HepG2 (cell line): Measurements from ENCODE around the gene EIF4ENIF1. TPM values are rescaled to one million over a fixed set of nuclear protein-coding genes. Genes with fewer than 3 reads are reported as not detected.
A peak's percentile ranks its signal among the peaks of the same experiment; 100 is the strongest.

Experiments
- AHDC1 ChIP-seq: sonication (generic); formaldehyde crosslinking; IDR thresholded peaks from 2 replicates; pipeline ENCODE4 v1.5.1; 2020; ENCODE audit warnings: mild to moderate bottlenecking, missing genetic modification reagents, borderline replicate concordance
- DZIP1 ChIP-seq: sonication (generic); formaldehyde crosslinking; IDR thresholded peaks from 2 replicates; pipeline ENCODE4 v1.5.0; 2020; ENCODE audit warnings: mild to moderate bottlenecking, missing genetic modification reagents
- FOXP4 ChIP-seq: sonication (generic); formaldehyde crosslinking; IDR thresholded peaks from 2 replicates; pipeline ENCODE4 v1.4.0; 2020; ENCODE audit warnings: missing genetic modification reagents
- HOXA9 ChIP-seq: sonication (generic); formaldehyde crosslinking; IDR thresholded peaks from 2 replicates; pipeline ENCODE4 v1.8.1; 2022; ENCODE audit warnings: missing genetic modification reagents, mild to moderate bottlenecking, moderate library complexity, borderline replicate concordance
- LBX2 ChIP-seq: sonication (generic); formaldehyde crosslinking; IDR thresholded peaks from 2 replicates; pipeline ENCODE4 v1.5.0; 2020; ENCODE audit warnings: missing genetic modification reagents, mild to moderate bottlenecking, borderline replicate concordance
- MYPOP ChIP-seq: sonication (generic); formaldehyde crosslinking; IDR thresholded peaks from 2 replicates; pipeline ENCODE4 v1.8.1; 2023; ENCODE audit warnings: mild to moderate bottlenecking, moderate library complexity, missing genetic modification reagents
- THYN1 ChIP-seq: sonication (generic); formaldehyde crosslinking; IDR thresholded peaks from 2 replicates; pipeline ENCODE4 v1.8.1; 2023; ENCODE audit warnings: low read depth, mild to moderate bottlenecking, moderate library complexity, missing genetic modification reagents, borderline replicate concordance
- U2AF2 ChIP-seq: fragments of 200-400 bp; formaldehyde crosslinking; IDR thresholded peaks from 2 replicates; pipeline ENCODE4 v1.6.1; 2017; ENCODE audit warnings: low read depth, mild to moderate bottlenecking, low read length
- ZBTB38 ChIP-seq: sonication (generic); formaldehyde crosslinking; IDR thresholded peaks from 2 replicates; pipeline ENCODE4 v1.5.1; 2020; ENCODE audit warnings: mild to moderate bottlenecking, missing genetic modification reagents
- ZNF274 ChIP-seq: sonication (generic); formaldehyde crosslinking; IDR thresholded peaks from 2 replicates; pipeline ENCODE4 v1.5.1; 2020; ENCODE audit warnings: mild to moderate bottlenecking, missing genetic modification reagents
- ZNF7 ChIP-seq: IDR thresholded peaks from 2 replicates; pipeline ENCODE4 v1.6.1; 2016; ENCODE audit warnings: missing biosample characterization, missing genetic modification reagents
- ZNF780A ChIP-seq: sonication (generic); formaldehyde crosslinking; IDR thresholded peaks from 2 replicates; pipeline ENCODE4 v1.8.0; 2022; ENCODE audit warnings: mild to moderate bottlenecking, missing genetic modification reagents, moderate library complexity
- ZNF879 ChIP-seq: sonication (generic); formaldehyde crosslinking; IDR thresholded peaks from 2 replicates; pipeline ENCODE4 v1.8.1; 2023; ENCODE audit warnings: missing genetic modification reagents
- ZSCAN5A ChIP-seq: sonication (generic); formaldehyde crosslinking; IDR thresholded peaks from 2 replicates; pipeline ENCODE4 v1.8.0; 2022; ENCODE audit warnings: mild to moderate bottlenecking, missing genetic modification reagents, borderline replicate concordance
- polyA plus RNA-seq, 8 experiments: library from polyadenylated mRNA; depleted of rRNA in 3 of 8; stranded (reverse) in 7 of 8; unstranded in 1 of 8; fragments of >200 nt; fragmentation: Illumina TruSeq in 4 of 8; extraction: Trizol in 4 of 8; gene quantifications; 2 replicates each; pipeline versions ENCODE4 v1.2.1 to v1.2.3, GENCODE V29; 2011 to 2016; ENCODE audit warnings: low read depth in 4 of 8, missing spikeins in 1 of 8, mixed read lengths in 1 of 8; ENCODE audit not compliant: insufficient read depth in 1 of 8
- total RNA-seq, 5 experiments: library from RNA; depleted of rRNA; stranded (reverse); fragments of >200 nt; fragmentation: Illumina TruSeq; extraction: Trizol; gene quantifications; 2 replicates each; pipeline ENCODE4 v1.2.3, GENCODE V29; 2016; ENCODE audit warnings: low read depth in 1 of 5

The EIF4ENIF1 gene
- total and polyA plus RNA-seq, 2 of the 13 experiments (the other 11 are each of a cell fraction or from before 2014, with no cell fraction given): 11.9 to 12.3 TPM

GRCh38 chr22:31496007-31496734 is 6.5 kb upstream of the EIF4ENIF1 start, which contains the start of gene SFI1 (continued):
- TF ChIP-seq THYN1 (CRISPR knock-in tag) (no peak), AHDC1 (CRISPR knock-in tag) (no peak), U2AF2 (no peak), FOXP4 (CRISPR knock-in tag) (peak; percentile 27; the same call in 1 of the 2 replicates), ZSCAN5A (CRISPR knock-in tag) (peak; percentile 39; the same call in 1 of the 2 replicates), ZNF274 (CRISPR knock-in tag) (no peak; the same call in 1 of the 2 replicates), MYPOP (CRISPR knock-in tag) (peak; percentile 55; the same call in 1 of the 2 replicates), ZNF879 (CRISPR knock-in tag) (peak; percentile 70; the same call in 1 of the 2 replicates), LBX2 (CRISPR knock-in tag) (no peak), ZNF780A (no peak), ZNF7 (CRISPR knock-in tag) (no peak), ZBTB38 (CRISPR knock-in tag) (no peak), HOXA9 (CRISPR knock-in tag) (no peak), DZIP1 (CRISPR knock-in tag) (peak; percentile 79; the same call in 1 of the 2 replicates)
